ENCODE results near the gene KRTAP10-4.
"Not testable (repeated sequence)": the region's sequence is repeated elsewhere in the genome, so short reads cannot be mapped to it uniquely, and the experiment has no call there.

Gene KRTAP10-4

GRCh38 chr21:44573630-44574456 is at the start of gene KRTAP10-4:
Gene KRTAP10-4 (plus strand): TSS chr21:44573729. CDS start chr21:44573759, 30 bp downstream.
- DNase-seq, result not testable (repeated sequence)

GRCh38 chr21:44524414-44525371 is 48.8 kb upstream of the KRTAP10-4 start:
- no peak for DNase-seq

GRCh38 chr21:44525391-44526095 is 48.0 kb upstream of the KRTAP10-4 start:
- DNase-seq, result peak; percentile 8

- peak; percentile 5 for DNase-seq
Measured at GRCh38 chr21:44526096-44526997, 47.2 kb upstream of the KRTAP10-4 start.

GRCh38 chr21:44527156-44527982 is 46.2 kb upstream of the KRTAP10-4 start:
- DNase-seq, result peak; percentile 5

- DNase-seq, result peak; percentile 4
Measured at GRCh38 chr21:44527983-44528633, 45.4 kb upstream of the KRTAP10-4 start.

GRCh38 chr21:44528634-44528995 is 44.9 kb upstream of the KRTAP10-4 start:
- peak; percentile 10 for DNase-seq

GRCh38 chr21:44529011-44529421 is 44.5 kb upstream of the KRTAP10-4 start:
- peak; percentile 4 for DNase-seq

GRCh38 chr21:44529503-44530125 is 43.9 kb upstream of the KRTAP10-4 start:
- DNase-seq, result no peak

- DNase-seq, result peak; percentile 4
Measured at GRCh38 chr21:44530221-44530902, 43.2 kb upstream of the KRTAP10-4 start.

- peak; percentile 11 for DNase-seq
Measured at GRCh38 chr21:44530903-44531605, 42.5 kb upstream of the KRTAP10-4 start.

- DNase-seq, result peak; percentile 24
Measured at GRCh38 chr21:44531606-44532564, 41.6 kb upstream of the KRTAP10-4 start.

GRCh38 chr21:44532712-44533111 is 40.8 kb upstream of the KRTAP10-4 start:
- DNase-seq, result peak; percentile 9

- DNase-seq, result peak; percentile 12
Measured at GRCh38 chr21:44533121-44533890, 40.2 kb upstream of the KRTAP10-4 start.

GRCh38 chr21:44533891-44534627 is 39.5 kb upstream of the KRTAP10-4 start:
- DNase-seq, result peak; percentile 12

- peak; percentile 9 for DNase-seq
Measured at GRCh38 chr21:44534688-44535087, 38.8 kb upstream of the KRTAP10-4 start.
